DND-41 (cell line): ENCODE data around the gene RPL41.

Source experiments
- ATAC-seq: fragments of 200-7000 bp; cut with Tn5 transposase; 3 replicates; pipeline ENCODE4 v1.9.1; 2021; ENCODE audit warnings: low read depth; ENCODE audit not compliant: insufficient read depth
- DNase-seq: peaks from one replicate; pipeline ENCODE4 v3.0.0-alpha.2; 2020
- H2AFZ ChIP-seq: 2 replicates; pipeline ENCODE4 v1.6.0; 2012; ENCODE audit warnings: low read depth, low read length
- H3K27ac ChIP-seq: 2 replicates; pipeline ENCODE4 v1.5.1; 2012; ENCODE audit warnings: low read length, inconsistent platforms
- H3K27me3 ChIP-seq: fragments of 200-600 bp; sonication (generic); 2 replicates; pipeline ENCODE4 v1.6.0; 2012; ENCODE audit warnings: low read length, mild to moderate bottlenecking, inconsistent platforms; ENCODE audit not compliant: insufficient read depth, poor library complexity
- H3K36me3 ChIP-seq: 2 replicates; pipeline ENCODE4 v1.5.1; 2012; ENCODE audit warnings: low read length, inconsistent platforms; ENCODE audit not compliant: insufficient read depth
- H3K4me1 ChIP-seq: 2 replicates; pipeline ENCODE4 v1.5.1; 2012; ENCODE audit warnings: mild to moderate bottlenecking, low read length; ENCODE audit not compliant: insufficient read depth
- H3K4me2 ChIP-seq: 2 replicates; pipeline ENCODE4 v1.6.0; 2012; ENCODE audit warnings: mild to moderate bottlenecking, moderate library complexity, low read length, inconsistent platforms; ENCODE audit not compliant: insufficient read depth
- H3K4me3 ChIP-seq, 2 experiments: fragments of 200-600 bp in 1 of 2; shearing (Covaris generic) in 1 of 2; 2 replicates each; pipeline ENCODE4 v1.5.1; 2012 to 2016; ENCODE audit warnings: inconsistent platforms in 2 of 2, low read length in 2 of 2, mild to moderate bottlenecking in 2 of 2, low read depth in 1 of 2, moderate library complexity in 1 of 2
- H3K79me2 ChIP-seq: 2 replicates; pipeline ENCODE4 v1.6.0; 2012; ENCODE audit warnings: low read length, inconsistent platforms; ENCODE audit not compliant: insufficient read depth
- H3K9ac ChIP-seq: 2 replicates; pipeline ENCODE4 v1.6.0; 2012; ENCODE audit warnings: low read depth, mild to moderate bottlenecking, inconsistent platforms, low read length, moderate library complexity
- H3K9me3 ChIP-seq: 2 replicates; pipeline ENCODE4 v1.5.1; 2012; ENCODE audit warnings: low read length, moderate library complexity, mild to moderate bottlenecking, inconsistent platforms; ENCODE audit not compliant: insufficient read depth, severe bottlenecking
- H4K20me1 ChIP-seq: 2 replicates; pipeline ENCODE4 v1.6.0; 2012; ENCODE audit warnings: low read length; ENCODE audit not compliant: insufficient read depth
- CTCF ChIP-seq: IDR thresholded peaks from 2 replicates; pipeline ENCODE4 v1.5.1; 2012; ENCODE audit warnings: borderline replicate concordance, low read length, moderate library complexity, mild to moderate bottlenecking; ENCODE audit not compliant: poor library complexity, severe bottlenecking; ENCODE audit errors: extremely low read depth
- EZH2 ChIP-seq: IDR thresholded peaks from 3 replicates; pipeline ENCODE4 v1.6.1; 2012; ENCODE audit warnings: borderline replicate concordance, low read depth, mild to moderate bottlenecking, moderate library complexity, low read length, inconsistent platforms; ENCODE audit not compliant: severe bottlenecking

The RPL41 gene

GRCh38 chr12:56152756-56153677, 36.6 kb downstream of the RPL41 start:
- Histone ChIP-seq H2AFZ (peak overlapping the region; percentile 79), H3K36me3 (peaks cover 20% of the 10 kb centered on the region), H3K4me1 (peaks cover 52% of the 10 kb centered on the region), H3K4me3 (peak overlapping the region; percentile 82 to 97), H3K79me2 (peaks cover 44% of the 10 kb centered on the region), H4K20me1 (no peaks in the 10 kb centered on the region), H3K9me3 (no peaks in the 10 kb centered on the region), H3K27me3 (no peaks in the 10 kb centered on the region), H3K27ac (peak overlapping the region; percentile 93), H3K4me2 (peak overlapping the region; percentile 99), H3K9ac (peak overlapping the region; percentile 89)
- DNase-seq (no peak), ATAC-seq (no peak; the same call in 1 of the 3 replicates)
- TF ChIP-seq CTCF: no peak
- no peak for TF ChIP-seq EZH2

DNA sequence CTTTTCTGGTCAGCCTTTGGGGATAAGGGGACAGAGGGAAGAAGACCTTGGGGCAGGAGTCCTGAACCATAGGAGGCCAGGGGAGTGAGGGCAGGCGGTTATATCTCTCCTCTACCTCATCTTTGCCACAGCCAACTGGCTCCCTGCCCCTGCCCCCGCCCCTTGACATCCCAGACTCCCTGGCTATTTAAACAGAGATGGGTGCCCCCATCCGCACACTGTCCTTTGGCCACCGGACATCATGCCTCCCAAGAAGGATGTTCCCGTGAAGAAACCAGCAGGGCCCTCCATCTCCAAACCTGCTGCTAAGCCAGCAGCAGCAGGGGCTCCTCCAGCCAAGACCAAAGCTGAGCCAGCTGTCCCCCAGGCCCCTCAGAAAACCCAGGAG, 37.2 kb downstream of the RPL41 start:
- Histone ChIP-seq H3K4me2 (peak overlapping the region; percentile 99), H3K79me2 (peaks cover 50% of the 10 kb centered on the region), H3K27me3 (no peaks in the 10 kb centered on the region), H2AFZ (no peak overlapping the region), H3K4me3 (peak overlapping the region in 1 of 2 experiments; percentile 82; a peak in 2 of 4 replicates), H3K27ac (peak overlapping the region; percentile 93), H3K9me3 (no peaks in the 10 kb centered on the region), H4K20me1 (no peaks in the 10 kb centered on the region), H3K4me1 (peaks cover 52% of the 10 kb centered on the region), H3K9ac (peak overlapping the region; percentile 89), H3K36me3 (peaks cover 20% of the 10 kb centered on the region)
- ATAC-seq (no peak), DNase-seq (no peak)
- TF ChIP-seq EZH2 (no peak), CTCF (no peak)

DNA sequence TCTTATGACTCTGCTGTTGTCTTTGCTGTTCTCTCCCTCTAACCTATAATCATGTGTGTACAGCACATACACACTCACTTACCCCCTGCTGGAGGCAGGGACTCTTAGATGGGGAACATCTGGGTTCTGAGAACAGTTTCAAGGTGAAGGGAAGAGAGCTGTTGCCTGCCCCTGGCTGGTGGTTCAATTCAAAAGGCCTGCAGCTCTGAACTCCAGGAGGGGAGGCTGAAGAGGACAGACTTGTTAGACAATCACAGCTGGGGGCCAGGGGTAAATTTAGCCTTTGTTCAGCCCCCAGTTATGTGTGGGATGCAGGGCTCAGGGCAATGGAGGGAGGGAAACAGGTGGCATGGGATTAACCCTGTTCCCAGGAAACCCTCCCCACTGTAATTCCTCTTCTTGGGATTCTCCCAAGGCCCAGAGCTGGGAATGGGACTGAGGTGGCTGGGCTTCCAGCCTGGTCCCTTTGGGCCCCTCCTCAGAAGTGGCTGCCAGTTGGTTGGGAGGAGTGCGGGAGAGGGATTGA, 37.9 kb downstream of the RPL41 start:
- Histone ChIP-seq H3K79me2 (peaks cover 57% of the 10 kb centered on the region), H2AFZ (no peak overlapping the region), H3K9ac (peak overlapping the region; percentile 89), H3K9me3 (no peaks in the 10 kb centered on the region), H3K27ac (peak overlapping the region; percentile 93), H3K27me3 (no peaks in the 10 kb centered on the region), H4K20me1 (no peaks in the 10 kb centered on the region), H3K36me3 (peaks cover 20% of the 10 kb centered on the region), H3K4me2 (peak overlapping the region; percentile 99), H3K4me1 (peaks cover 58% of the 10 kb centered on the region), H3K4me3 (no peak overlapping the region)
- DNase-seq: no peak
- TF ChIP-seq EZH2 (no peak), CTCF (no peak)
- ATAC-seq: no peak
